Endothelial cell of umbilical vein (primary cell): ENCODE data around the gene RDX.

Experiments used
- EZH2 ChIP-seq: IDR thresholded peaks from 2 replicates; pipeline ENCODE4 v1.6.1; 2012; ENCODE audit warnings: borderline replicate concordance, low read depth, mild to moderate bottlenecking, moderate library complexity, low read length, inconsistent platforms; ENCODE audit not compliant: severe bottlenecking
- JUN ChIP-seq: IDR thresholded peaks from 2 replicates; pipeline ENCODE4 v1.6.1; 2011; ENCODE audit warnings: borderline replicate concordance, low read depth; ENCODE audit not compliant: insufficient read length, insufficient read depth

DNA sequence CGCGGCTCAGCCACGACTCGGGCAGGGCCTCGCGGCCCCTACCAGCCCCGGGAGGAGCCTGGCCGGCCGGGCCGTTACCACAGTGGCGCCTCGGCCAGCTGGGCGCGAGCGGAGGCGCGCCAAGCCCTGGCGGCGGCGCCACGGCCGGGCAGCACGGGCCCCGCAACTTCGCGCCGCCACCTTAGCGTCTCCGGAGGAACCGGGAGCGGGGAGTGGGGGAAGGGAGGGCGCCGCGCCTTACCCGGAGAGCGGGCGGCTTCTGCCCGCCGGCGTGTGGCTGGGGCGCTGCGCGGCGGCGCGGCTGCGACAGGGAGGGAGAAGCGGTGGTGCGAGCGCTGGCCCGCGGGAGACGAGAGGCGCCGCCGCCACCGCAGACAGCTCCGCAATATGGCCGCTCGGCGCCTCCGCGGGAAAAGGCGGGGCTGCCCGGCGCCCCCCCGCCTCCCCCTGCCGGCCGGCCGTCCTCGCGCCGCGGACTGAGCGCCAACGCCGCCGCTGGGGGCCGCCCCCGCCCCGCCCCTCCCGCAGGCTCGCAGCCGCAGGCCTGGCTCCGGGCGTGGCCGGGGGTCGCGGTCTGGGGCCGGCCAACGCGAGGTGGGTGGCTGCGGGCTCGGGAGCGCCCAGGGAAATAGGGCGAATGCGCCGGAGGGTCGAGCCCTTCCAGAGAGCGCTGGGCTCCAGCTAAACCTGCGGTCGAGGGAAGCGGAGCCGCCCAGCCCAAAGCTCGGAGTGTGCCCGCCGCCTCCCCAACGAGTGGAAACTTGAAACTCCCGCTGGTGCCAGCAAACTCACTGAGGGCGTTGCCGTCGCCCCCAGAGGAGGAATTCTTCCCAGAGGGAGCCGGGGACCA is at the start of gene RDX:
- TF ChIP-seq EZH2 (no peak), JUN (no peak)
